Spleen (tissue), 11 donors: ENCODE results near the gene ITIH6. TPM values are rescaled to one million over a fixed set of nuclear protein-coding genes. Genes with fewer than 3 reads are reported as not detected.

Source experiments
- DNase-seq: peaks from one replicate; pipeline ENCODE4 v3.0.0-alpha.2; 2020
- H3K27ac ChIP-seq, 8 donors: fragments of 200-600 bp; sonication (generic) in 7 of 8; 1 replicate in 4 of 8; 2 replicates in 4 of 8; pipeline versions ENCODE4 v1.5.0 to v1.8.0; 2016 to 2021; ENCODE audit warnings: inconsistent platforms in 4 of 8, mild to moderate bottlenecking in 4 of 8, moderate library complexity in 1 of 8
- H3K27me3 ChIP-seq, 7 donors: fragments of 200-600 bp; sonication (generic) in 6 of 7; replicated peaks in 1 of 7; 1 replicate in 4 of 7; 2 replicates in 3 of 7; pipeline versions ENCODE4 v1.5.0 to v1.8.0; 2016 to 2021; ENCODE audit warnings: inconsistent platforms in 3 of 7, mild to moderate bottlenecking in 1 of 7
- H3K36me3 ChIP-seq, 6 donors: fragments of 200-600 bp; sonication (generic) in 5 of 6; 1 replicate in 4 of 6; 2 replicates in 2 of 6; pipeline versions ENCODE4 v1.5.0 to v1.8.0; 2016 to 2021; ENCODE audit warnings: inconsistent platforms in 2 of 6
- H3K4me1 ChIP-seq, 6 donors: fragments of 200-600 bp; sonication (generic) in 5 of 6; 1 replicate in 3 of 6; 2 replicates in 3 of 6; pipeline versions ENCODE4 v1.5.0 to v1.8.0; 2016 to 2021; ENCODE audit warnings: inconsistent platforms in 3 of 6
- H3K4me3 ChIP-seq, 8 donors: fragments of 200-600 bp; sonication (generic) in 7 of 8; 1 replicate in 4 of 8; 2 replicates in 4 of 8; pipeline versions ENCODE4 v1.5.0 to v1.8.0; 2016 to 2021; ENCODE audit warnings: inconsistent platforms in 4 of 8, mild to moderate bottlenecking in 4 of 8, moderate library complexity in 2 of 8
- H3K9me3 ChIP-seq, 8 donors: fragments of 200-600 bp; sonication (generic) in 7 of 8; 1 replicate in 4 of 8; 2 replicates in 4 of 8; pipeline versions ENCODE4 v1.5.0 to v1.8.0; 2016 to 2021; ENCODE audit warnings: inconsistent platforms in 4 of 8
- CTCF ChIP-seq, 11 experiments: fragments of 200-600 bp in 7 of 11; fragments of 450-650 bp in 4 of 11; sonication (generic) in 4 of 11; IDR thresholded peaks in 8 of 11; conservative IDR thresholded peaks in 3 of 11; 1 replicate in 7 of 11; 2 replicates in 4 of 11; pipeline versions ENCODE4 v1.4.0 to v1.8.0; 2016 to 2021; ENCODE audit warnings: antibody characterized with exemption in 11 of 11, inconsistent platforms in 4 of 11, mild to moderate bottlenecking in 1 of 11
- POLR2A ChIP-seq, 3 donors: fragments of 450-650 bp; IDR thresholded peaks; one replicate each; pipeline ENCODE4 v1.5.1; 2017; ENCODE audit warnings: antibody characterized with exemption in 3 of 3, mild to moderate bottlenecking in 1 of 3
- POLR2AphosphoS5 ChIP-seq, 3 donors: sonication (generic); formaldehyde crosslinking; IDR thresholded peaks; one replicate each; pipeline ENCODE4 v1.5.1; 2017; ENCODE audit warnings: antibody characterized with exemption in 3 of 3
- WGBS, 5 donors: extraction: QIAGEN DNeasy Blood & Tissue Kit in 3 of 5; methylation state at CpG; one replicate each; pipeline versions ENCODE4 v1.1.5 to v1.1.7; 2013 to 2018; 5-methylcytosine and 5-hydroxymethylcytosine counted together
- intact Hi-C: fragments of 100-400 bp; cut with DNase I; formaldehyde crosslinking; loops from one replicate; pipeline ENCODE4 v1.15.0; 2023; ENCODE audit warnings: low total_unique reads
- polyA plus RNA-seq, 3 donors: library from polyadenylated mRNA; stranded (reverse); fragments of 200-250 nt; gene quantifications; one replicate each; pipeline ENCODE4 v1.2.1, GENCODE V29; 2013
- small RNA-seq, 4 donors: library from RNA; depleted of rRNA; stranded (forward); fragments of <200 nt; gene quantifications; one replicate each; pipeline ENCODE3, GENCODE V24; 2016
- total RNA-seq, 7 donors: library from RNA; depleted of rRNA in 3 of 7; stranded (reverse); fragments of >200 nt in 3 of 7; fragmentation: NEBNext Ultra II Directional in 4 of 7; extraction: Animal tissue kit (Norgen Biotek cat#: 25700) in 4 of 7; gene quantifications; one replicate each; pipeline versions ENCODE4 v1.1.0 to v1.2.1, GENCODE V29; 2016 to 2021
- donor health status: healthy with polysubstance abuse.
- donor health status: DM: no; HTN: no; CAD: no; lungs with moderate emphysema.
- donor health status: DM: no; HTN: no; CAD: no.
- donor health status: Bipolar disorder and iron deficiency.
- donor health status: healthy.
- donor health status: DM: no; HTN: no; CAD: no.
- donor health status: DM: yes; HTN: yes; CAD: no.

ITIH6 gene
- total and polyA plus RNA-seq, 10 donors = not detected

- DNase-seq = no peak
- H3K9me3 ChIP-seq = no peaks in the 10 kb centered on the region
- no peaks in the 10 kb centered on the region for H3K4me1 ChIP-seq
- TF ChIP-seq POLR2A (IDR thresholded peaks at IDR 0.05) (no peak), CTCF (IDR thresholded peaks at IDR 0.05 in 8 of 11, conservative IDR thresholded peaks at IDR 0.05 in 3 of 11) (no peak), POLR2AphosphoS5 (IDR thresholded peaks at IDR 0.05) (no peak)
- intact Hi-C loops = no loop called here
- no peak overlapping the region for H3K4me3 ChIP-seq
- no peak overlapping the region for H3K27ac ChIP-seq
- no peaks in the 10 kb centered on the region for H3K27me3 ChIP-seq
- WGBS, 5 donors = 40 to 81% (median 73%) methylated on average over 2 of the region's 2 CpGs
- no peaks in the 10 kb centered on the region for H3K36me3 ChIP-seq
These were observed 89.7 kb downstream of the ITIH6 start for GRCh38 chrX:54708404-54708803.

Small RNA genes lying within 50 kb of the gene (small RNA-seq; reads per million reads assigned to genes)
- gene AL049732.1 (0 reads per million in 4 donors), gene SNORA11 (20.2 to 37.8 (median 30.1) reads per million in 4 donors)

Other genes starting within 250 kb of the ITIH6 start
- 10 to 100 TPM; 64.3 to 79.0 (median 69.9) TPM for gene MAGED2, start 9.5 kb upstream of the ITIH6 start, total RNA-seq
- 10 to 100 TPM; 37.6 to 42.1 (median 39.0) TPM for gene MAGED2, start 9.5 kb upstream of the ITIH6 start, polyA plus RNA-seq
- gene TRO, start 122.6 kb upstream of the ITIH6 start, total RNA-seq = 1 to 10 TPM; 2.2 to 6.2 (median 4.4) TPM
- 1 to 10 TPM; 2.0 to 5.9 (median 5.1) TPM for gene TRO, start 122.6 kb upstream of the ITIH6 start, polyA plus RNA-seq
- gene PFKFB1, start 195.9 kb upstream of the ITIH6 start, total RNA-seq = under 1 TPM in 3 of 7 donors, not detected in 4; 0.28 to 0.52 (median 0.44) TPM
- under 1 TPM; 0.32 to 0.61 (median 0.32) TPM for gene PFKFB1, start 195.9 kb upstream of the ITIH6 start, polyA plus RNA-seq
- gene APEX2, start 202.1 kb upstream of the ITIH6 start, total RNA-seq = 10 to 100 TPM; 12.5 to 17.4 (median 15.5) TPM
- gene APEX2, start 202.1 kb upstream of the ITIH6 start, polyA plus RNA-seq = 10 to 100 TPM in 1 of 3 donors, 1 to 10 TPM in 2; 7.2 to 11.6 (median 9.3) TPM
- 100 to 1,000 TPM in 2 of 7 donors, 10 to 100 TPM in 3, 1 to 10 TPM in 2; 3.3 to 206 (median 30.0) TPM for gene ALAS2, start 232.7 kb upstream of the ITIH6 start, total RNA-seq
- 1 to 10 TPM in 1 of 3 donors, under 1 TPM in 2; 0.46 to 2.1 (median 0.46) TPM for gene ALAS2, start 232.7 kb upstream of the ITIH6 start, polyA plus RNA-seq